DND-41 (cell line): ENCODE data around the gene RIOK3.

Source experiments
- CTCF ChIP-seq: IDR thresholded peaks from 2 replicates; pipeline ENCODE4 v1.5.1; 2012; ENCODE audit warnings: borderline replicate concordance, low read length, moderate library complexity, mild to moderate bottlenecking; ENCODE audit not compliant: poor library complexity, severe bottlenecking; ENCODE audit errors: extremely low read depth
- EZH2 ChIP-seq: IDR thresholded peaks from 3 replicates; pipeline ENCODE4 v1.6.1; 2012; ENCODE audit warnings: borderline replicate concordance, low read depth, mild to moderate bottlenecking, moderate library complexity, low read length, inconsistent platforms; ENCODE audit not compliant: severe bottlenecking

GRCh38 chr18:23521271-23521670 lies 68.2 kb downstream of the RIOK3 start:
- TF ChIP-seq CTCF = no peak
- no peak for TF ChIP-seq EZH2
